ENCODE results near the gene TMEM40.
"Not testable (repeated sequence)": the region's sequence is repeated elsewhere in the genome, so short reads cannot be mapped to it uniquely, and the experiment has no call there.

The TMEM40 gene

DNA sequence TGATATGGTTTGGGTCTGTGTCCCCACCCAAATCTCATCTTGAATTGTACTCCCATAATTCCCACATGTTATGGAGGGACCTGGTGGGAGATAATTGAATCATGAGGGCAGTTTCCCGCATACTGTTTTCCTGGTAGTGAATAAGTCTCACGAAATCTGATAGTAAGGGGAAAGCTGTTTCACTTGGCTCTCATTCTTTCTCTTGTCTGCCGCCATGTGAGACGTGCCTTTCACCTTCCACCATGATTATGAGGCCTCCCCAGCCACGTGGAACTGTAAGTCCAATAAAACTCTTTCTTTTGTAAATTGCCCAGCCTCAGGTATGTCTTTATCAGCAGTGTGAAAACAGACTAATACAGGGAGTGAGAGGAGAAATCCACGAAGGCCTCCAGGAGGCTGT, 16.9 kb upstream of the TMEM40 start:
- not testable (repeated sequence) for DNase-seq

DNA sequence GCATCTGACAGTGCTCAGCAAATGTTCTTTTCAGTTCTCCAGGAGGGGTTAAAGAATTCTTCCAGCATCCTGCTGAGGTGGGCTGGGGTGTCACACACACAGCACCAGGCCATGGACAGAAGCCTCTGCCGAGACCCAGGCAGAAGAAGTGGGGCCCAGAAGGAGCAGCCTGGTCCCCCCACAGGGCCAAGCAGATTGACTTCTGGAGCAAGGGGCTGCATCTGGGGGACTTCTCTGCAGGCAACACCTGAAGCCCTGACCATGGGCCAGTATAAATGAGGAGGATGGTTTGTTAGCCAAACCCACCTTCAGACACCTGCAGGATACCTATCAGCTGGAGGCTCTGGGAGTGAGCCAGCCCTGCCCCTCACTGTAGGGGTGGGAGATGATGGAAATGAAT, 16.2 kb upstream of the TMEM40 start:
- DNase-seq, result no peak

DNA sequence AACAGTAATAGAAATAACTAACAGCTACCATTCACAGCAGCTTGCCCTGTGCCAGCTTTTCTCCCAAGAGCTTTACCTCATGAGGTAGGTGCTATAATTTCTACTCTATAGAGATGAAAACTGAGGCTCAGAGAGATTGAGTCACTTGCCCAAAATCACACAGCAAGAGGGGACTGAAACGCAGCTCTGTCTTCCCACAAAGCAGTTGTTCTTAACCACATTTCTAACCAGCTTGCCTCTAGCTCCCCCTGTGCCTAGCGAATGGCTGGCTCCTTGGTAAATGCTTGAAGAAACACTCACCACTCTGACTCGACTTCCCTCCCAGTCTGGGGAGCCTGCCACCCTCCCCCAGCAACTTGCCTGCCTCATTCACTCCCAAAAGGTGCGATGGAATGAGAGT, 15.6 kb upstream of the TMEM40 start:
- DNase-seq, result no peak

DNA sequence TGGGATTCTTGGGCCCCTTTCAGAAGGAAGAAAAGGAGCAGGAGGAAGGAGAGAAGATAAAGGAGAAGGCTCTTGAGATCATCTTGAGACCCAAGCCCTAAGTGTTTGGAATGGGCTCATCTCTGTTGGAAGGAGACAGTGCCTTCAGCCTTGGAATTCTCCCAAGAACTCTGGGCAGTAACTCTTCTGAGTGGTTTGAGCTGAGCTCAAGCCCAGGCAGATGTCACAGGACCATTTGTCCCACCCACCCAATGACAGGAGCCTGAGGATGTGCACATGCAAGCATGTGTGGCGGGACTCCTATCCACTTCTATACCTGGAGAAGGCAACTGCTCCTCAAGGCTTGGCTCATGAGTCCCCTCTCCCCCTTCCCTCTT, 14.6 kb upstream of the TMEM40 start:
- DNase-seq, result no peak

DNA sequence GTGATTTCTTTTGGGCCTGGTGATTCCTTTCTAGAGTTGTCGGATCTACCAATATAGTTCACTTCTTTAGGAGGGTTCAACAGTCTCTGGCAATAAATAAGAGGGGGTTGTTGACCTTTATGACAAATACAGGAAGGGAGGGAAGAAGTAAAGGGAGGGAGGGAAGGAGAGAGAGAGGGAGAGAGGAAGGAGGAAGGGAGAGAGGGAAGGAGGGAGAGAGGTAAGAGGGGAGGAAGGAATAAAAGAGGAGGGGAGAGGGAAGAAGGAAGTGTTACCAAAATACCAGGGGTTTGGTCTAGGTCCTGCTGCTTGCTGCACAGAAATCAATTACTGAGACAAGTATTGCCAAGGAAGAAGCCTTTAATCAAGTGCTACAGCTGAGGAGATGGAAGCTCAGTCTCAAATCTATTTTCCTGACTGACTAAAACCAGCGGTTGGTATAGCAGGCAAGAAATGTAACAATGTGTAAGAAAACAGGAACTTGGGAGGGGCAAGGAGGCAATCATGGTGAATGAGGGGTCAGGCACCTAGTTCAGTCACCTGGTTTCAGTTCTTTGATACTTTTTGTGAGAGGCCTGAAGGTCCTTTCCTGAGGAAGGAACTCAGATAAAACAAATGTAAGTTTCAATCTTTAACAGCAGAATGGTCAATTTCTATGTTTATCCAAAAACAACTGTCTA, 14.1 kb upstream of the TMEM40 start:
- DNase-seq, result no peak

DNA sequence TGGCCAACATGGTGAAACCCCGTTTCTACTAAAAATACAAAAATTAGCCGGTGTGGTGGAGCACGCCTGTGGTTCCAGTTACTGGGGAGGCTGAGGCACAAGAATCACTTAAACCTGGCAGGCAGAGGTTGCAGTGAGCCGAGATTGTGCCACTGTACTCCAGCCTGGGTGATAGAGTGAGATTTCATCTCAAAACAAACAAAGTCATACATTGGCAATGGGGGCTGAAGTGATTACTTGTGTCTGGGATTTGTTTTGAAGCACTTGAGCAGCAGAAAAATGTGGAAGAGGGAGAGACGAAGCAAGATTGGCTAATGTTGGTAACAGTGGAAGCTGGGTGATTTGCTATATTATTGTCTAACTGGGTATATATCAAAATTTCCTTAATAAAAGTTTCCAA, 13.4 kb upstream of the TMEM40 start:
- no peak for DNase-seq

DNA sequence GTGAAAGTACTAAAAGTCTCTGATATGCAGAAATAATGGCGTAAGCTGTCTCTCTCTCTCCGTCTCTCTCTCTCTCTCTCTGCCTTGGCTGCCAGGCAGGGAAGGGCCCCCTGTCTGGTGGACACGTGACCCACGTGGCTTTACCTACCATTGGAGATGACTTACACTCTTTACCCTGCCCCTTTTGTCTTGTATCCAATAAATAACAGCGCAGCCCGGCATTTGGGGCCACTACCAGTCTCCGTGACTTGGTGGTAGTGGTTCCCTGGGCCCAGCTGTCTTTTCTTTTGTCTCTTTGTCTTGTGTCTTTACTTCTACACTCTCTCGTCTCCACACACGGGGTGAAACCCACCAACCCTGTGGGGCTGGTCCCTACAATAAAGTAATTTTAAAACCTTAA, 12.2 kb upstream of the TMEM40 start:
- DNase-seq, result no peak

DNA sequence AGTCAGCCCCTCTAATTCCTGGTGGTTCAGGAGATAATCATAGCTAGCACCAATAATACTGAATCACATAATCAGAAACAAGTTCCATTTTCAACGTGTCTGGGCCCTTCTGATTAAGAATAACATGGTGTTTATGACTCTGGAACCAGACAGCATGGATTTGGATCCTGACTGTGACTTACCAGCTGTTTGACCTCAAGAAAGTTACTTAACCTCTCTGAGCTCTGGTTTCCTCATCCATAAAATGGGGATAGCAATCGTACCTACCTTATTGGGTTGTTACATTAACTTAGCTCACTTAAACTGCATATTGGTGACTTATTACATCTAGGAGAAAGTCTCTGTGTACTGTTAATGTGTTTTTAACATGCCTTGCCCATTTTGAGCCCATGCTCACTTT, 10.7 kb upstream of the TMEM40 start:
- DNase-seq, result no peak

DNA sequence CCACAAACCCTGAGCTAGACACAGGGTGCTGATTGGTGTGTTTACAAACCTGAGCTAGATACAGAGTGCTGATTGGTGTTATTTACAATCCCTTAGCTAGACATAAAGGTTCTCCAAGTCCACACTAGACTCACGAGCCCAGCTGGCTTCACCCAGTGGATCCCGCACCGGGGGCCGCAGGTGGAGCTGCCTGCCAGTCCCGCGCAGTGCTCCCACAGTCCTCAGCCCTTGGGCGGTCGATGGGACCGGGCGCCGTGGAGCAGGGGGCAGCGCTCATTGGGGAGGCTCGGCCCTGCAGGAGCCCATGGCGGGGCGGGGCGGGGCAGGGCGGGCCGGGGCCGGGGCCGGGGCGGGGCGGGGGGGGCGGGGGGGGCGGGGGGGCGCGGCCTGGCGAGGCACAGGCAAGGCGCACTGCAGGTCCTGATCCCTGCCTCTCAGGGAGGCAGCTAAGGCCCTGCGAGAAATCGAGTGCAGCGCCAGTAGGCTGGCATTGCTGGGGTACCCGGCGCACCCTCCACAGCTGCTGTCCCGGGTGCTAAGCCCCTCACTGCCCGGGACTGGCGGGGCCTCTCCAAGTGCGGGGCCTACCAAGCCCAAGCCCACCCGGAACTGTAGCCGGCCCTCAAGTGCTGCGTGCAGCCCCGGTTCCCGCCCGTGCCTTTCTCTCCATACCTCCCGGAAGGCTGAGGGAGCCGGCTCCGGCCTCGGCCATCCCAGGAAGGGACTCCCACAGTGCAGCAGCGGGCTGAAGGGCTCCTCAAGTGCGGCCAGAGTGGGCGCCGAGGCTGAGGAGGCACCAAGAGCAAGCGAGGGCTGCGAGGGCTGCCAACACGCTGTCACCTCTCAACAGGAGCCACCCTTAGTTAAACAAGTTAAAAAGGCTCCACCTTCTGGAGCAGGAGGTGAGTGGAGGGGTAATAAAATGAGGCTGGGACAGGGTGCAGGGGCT, 9.8 kb upstream of the TMEM40 start:
- DNase-seq, result no peak

DNA sequence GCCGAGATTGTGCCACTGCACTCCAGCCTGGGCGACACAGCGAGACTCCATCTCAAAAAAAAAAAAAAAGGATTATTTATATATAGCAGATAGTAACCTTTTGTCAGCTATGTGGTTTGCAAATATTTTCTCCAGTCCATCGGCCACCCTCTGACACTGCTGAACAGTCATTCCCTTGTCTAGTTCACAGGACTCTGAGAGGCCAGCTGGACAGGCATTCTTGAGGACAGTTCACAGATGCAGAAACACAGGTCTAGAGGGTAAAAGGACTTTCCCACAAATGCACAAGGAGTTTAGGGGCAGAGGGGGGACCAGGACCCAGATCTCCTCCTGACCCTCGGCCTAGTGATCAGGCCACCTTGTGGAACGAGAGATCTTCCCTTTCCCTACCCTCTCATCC, 7.5 kb upstream of the TMEM40 start:
- no peak for DNase-seq

DNA sequence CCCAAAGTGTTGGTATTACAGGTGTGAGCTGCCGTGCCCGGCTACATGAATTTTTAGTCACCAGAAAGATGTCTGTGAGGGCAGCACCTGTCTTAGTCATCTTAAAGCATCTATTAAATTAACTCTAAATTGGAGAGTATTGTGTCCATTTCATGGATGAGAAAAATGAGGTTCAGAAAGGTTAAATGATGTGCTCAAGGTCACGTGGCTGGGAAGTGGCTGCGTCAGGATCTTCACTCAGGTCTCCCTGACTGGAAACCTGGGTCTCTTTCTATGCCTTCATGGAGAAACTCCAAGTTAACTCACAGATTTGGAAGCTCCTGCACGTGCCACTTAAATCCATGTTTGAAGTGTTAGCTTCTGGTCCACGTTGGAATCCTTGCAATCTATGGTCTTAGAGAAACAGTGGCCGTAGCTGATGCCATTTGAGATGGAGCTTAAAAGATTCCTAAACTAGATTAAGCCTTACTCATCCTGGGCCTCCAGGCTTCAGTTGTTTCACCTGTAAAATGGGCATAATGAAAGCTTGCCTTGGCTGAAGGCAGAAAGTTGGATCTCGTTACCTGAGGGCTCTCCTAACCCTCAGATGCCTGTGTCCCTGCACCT, 5.2 kb upstream of the TMEM40 start:
- no peak for DNase-seq

DNA sequence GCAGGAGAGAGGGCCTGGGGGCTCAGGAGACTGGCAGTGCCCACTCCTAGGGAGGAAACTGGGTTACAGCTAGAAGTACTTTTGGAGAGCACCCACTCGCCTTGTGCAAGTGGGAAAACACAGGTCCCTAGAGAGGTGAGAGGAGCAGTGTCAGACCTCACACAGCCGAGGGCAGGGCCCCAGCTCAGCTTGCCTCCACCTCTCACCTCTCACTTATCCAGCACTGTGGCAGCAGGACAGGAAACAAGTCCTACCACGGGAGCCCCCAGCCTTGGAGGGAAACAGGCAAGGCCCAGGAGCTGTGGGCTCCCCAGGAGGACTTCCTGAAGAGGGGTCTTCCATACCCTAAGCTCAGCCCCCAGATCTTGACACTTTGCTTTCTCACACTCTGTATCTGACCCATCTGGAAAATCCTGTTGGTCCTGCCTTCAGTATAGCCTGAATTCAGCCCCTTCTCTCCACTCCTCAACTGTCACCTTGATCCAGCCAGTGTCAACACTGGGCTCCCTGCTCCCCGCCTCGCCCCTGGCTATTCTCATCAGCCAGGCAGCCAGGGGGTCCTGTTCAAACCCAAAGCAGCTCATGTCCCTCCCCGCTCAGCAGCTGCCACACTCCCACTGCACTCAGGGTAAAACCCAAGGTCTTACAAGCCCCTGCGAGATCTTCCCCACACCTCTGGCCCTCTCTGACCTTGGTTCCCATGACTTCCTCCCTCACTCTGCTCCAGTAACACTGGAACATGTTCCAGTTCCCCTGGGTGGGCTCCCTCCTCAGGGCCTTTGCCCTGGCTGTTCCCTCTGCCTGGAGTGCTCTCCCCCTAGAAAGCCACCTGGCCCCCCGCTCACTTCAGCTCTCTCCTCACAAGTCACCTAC, 870 bp upstream of the TMEM40 start:
- DNase-seq, result no peak

DNA sequence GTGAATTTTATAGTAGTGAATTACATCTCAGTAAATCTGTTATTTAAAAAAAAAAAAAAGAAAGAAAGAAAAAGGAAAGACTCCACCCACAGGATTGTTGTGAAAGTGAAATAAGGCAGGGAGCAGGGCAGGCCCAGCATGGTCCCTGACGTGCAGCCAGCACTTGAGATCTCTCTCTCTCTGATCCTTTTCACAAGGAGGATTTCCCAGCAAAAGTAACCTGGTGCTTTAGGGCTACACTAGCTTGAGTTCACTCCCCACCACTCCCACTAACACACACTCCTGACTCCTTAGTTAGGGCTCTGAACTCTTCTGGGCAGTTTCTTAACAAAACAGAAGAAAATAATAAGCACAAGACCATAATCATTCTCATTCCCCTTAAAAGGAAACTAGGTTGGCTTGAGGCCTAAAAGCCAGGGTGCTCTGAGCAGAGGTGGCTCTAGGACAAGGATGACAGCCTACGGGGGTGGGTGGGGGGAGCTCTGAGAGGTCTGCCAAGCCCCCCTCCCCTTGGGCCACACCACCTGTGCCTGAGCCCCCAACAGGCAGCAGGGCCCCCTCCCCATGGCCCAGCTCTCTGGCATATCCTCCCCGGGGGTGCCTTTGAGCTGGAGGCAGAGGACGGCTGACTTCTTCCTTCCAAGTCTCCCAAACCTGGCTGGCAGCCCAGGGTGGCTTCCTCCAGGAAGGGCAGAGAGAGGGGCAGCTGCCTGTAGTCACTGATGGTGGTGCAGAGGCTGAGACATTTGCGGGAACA, 856 bp downstream of the TMEM40 start:
- peak; percentile 13 to 32 for DNase-seq

DNA sequence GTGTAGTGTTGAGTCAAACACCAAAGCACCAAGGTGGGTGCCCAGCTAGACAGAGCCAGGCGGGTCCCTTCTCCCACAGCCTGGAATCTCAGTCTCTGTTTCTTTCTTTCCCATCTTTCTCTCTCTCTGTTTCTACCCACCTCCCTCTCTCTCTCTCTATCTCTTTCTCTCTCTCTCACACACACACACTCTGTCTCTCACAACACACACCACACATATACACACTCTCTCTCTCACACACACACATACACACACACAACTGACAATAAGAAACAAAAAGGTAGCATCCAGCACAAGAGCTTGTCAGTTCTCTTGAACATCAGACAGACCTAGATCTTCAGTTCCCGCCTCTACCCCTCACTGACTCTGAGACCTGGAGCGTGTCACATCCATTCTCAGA, 2.4 kb downstream of the TMEM40 start:
- DNase-seq, result no peak

DNA sequence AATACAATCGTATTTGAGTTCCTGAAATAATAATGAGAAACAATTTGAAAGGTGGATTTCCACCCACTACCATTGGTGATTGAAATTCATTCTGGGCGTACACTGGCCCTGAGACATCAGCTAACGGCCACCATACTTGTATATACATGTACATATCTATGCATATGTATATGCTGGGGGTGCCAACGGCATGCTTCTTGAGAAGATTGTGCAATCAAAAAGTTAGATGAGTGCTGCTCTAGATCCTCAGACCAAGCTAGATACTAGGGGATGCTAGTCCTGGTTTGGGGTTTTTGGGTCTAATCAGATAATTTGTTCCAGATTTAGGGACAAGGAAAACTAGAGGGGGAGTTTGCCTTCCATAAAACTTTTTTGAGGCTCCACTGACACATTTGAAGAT, 2.9 kb downstream of the TMEM40 start:
- DNase-seq, result no peak

DNA sequence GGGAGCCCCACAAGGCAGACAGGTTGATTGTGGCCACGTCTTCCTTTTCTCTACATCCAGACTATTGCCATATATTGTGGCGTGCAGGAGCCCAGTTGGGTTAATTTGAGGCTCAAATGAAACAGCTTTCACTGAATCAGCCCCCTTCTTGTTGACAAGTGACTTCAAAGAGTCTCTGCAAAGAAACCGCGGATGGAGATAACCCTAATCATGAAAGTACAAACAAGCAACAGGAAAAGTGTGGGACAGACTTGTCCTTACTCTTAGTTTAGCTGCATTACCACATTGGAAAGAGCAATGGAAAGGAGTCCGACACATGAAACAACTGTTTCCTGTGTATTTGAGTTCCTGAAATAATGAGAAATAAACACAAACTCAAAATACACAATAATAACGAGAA, 3.3 kb downstream of the TMEM40 start:
- DNase-seq, result no peak

DNA sequence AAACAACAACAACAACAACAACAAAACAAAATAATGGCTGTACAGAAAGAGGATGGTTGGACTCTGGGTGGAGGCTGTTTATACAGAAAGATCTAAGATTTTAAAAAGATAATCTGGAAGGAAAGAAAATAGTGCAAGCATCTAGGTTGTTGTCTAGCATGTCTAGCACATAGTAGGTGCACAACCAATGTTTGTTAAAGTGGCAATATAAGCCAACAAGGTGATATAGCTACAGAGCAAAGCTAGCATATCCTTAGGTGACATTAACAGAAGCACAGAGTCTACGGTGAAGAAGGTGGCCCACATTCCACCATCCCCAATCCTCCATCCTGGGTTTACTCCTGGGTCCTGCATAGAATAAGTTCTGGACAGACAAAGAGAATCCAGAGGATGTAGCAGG, 4.7 kb downstream of the TMEM40 start:
- no peak for DNase-seq

DNA sequence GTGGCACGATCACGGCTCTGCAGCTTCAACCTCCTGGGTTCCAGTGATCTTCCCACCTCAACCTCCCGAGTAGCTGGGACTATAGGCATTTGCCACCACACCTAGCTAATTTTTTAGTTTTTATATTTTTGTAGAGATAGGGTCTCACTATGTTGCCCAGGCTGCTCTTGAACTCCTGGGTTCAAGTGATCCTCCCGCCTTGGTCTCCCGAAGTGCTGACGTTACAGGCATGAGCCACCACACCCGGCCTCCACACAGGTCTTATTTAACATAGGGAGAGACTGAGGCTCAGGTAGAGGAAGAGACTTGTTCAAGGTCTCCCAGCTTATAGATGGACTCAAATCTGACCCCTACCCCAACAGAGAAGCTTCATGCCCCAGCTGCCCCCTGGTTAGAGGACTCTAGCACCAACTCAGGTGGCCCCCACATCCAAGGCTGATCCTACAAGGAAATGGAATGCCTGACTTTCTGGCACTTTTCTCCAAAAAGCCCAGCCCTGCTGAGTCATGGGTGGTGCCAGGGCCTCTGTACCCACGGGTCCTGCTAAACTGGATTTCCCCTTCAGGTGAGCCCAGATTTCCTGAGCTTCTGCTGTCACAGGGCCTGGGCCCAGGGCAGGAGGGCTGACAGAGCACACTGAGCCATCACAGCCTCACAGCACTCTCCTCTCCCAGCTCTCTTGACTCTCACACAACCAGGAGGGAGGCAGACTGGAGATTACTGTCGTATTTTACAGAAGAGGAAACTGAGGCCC, 5.6 kb downstream of the TMEM40 start:
- no peak for DNase-seq

DNA sequence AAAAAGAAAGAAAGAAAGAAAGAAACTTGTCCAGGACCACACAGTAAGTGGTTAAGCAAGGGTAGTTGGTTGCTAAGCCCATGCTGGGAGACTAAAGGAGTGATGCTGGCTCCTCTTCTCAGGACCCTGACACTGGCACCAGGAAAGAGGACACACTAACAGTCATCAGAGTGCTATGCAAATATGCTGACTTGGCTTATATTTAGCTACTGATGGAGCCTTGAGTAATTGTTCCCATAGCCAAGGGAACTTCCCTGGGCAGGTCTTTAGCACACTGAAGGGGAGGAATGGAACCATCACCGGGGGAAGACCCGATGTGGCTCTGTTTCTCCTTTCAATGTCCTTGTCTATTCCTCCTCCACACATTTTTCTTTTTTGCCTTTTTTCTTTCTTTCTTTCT, 6.2 kb downstream of the TMEM40 start:
- no peak for DNase-seq

DNA sequence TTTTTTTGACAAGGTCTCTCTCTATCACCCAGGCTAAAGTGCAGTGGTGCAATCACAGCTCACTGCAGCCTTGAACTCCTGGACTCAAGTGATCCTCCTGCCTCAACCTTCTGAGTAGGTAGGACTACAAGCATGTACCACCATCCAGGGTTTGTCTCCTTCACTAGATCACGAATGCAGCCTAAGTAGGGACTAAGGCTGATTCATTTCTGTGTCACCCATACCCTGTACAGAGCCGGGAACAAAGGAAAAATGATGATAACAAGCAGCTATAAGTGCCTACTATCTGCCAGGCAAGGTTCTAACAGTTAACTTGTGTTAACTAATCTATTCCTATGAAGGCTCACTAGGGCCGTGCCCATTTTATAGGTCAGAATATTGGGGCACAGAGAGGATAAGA, 7.0 kb downstream of the TMEM40 start:
- no peak for DNase-seq

DNA sequence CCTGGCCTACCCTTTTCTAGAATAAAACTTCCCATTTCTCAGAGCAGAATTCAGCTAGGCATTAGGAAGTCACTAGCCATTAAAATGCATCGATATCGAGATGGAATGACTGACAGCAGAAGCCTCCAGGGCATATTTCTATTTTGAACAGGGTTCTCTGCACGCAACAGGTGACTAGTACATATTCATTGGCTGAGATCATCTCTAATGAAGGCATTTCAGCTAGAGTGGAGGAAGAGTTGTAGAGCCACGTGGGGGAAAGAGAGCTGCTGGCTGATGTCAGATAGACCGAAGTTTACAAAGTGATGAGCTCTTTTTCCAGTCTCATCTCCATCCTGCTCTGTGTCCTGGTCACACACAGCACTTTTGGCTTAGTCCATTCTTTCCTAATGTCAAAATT, 7.5 kb downstream of the TMEM40 start:
- DNase-seq, result no peak

Measured in inflammatory macrophage (primary cell).